ENCODE results near the gene KCNV2.

DNA sequence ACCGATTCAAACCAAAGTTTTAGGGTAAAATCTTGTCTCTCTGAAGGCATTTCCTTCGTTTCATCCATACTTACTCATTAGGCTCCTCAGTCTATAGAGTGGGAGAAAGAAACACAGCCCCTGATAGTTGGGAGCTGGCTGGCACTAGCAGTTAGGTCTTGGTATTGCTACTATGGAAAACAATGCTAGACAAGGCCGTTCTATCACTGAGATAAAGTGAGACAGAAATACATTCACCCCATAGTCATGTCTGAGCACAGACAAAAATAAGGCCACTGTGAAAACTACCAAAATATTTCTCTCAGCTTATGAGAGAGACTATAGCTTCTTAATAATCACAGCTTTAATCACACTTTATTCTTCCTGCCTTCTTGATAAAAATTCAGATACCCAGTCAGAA, 28.7 kb upstream of the KCNV2 start:
- TF ChIP-seq, protein P1, sequence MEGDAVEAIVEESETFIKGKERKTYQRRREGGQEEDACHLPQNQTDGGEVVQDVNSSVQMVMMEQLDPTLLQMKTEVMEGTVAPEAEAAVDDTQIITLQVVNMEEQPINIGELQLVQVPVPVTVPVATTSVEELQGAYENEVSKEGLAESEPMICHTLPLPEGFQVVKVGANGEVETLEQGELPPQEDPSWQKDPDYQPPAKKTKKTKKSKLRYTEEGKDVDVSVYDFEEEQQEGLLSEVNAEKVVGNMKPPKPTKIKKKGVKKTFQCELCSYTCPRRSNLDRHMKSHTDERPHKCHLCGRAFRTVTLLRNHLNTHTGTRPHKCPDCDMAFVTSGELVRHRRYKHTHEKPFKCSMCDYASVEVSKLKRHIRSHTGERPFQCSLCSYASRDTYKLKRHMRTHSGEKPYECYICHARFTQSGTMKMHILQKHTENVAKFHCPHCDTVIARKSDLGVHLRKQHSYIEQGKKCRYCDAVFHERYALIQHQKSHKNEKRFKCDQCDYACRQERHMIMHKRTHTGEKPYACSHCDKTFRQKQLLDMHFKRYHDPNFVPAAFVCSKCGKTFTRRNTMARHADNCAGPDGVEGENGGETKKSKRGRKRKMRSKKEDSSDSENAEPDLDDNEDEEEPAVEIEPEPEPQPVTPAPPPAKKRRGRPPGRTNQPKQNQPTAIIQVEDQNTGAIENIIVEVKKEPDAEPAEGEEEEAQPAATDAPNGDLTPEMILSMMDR (IDR thresholded peaks at IDR 0.05), result no peak
- TF ChIP-seq POLR2A (IDR thresholded peaks at IDR 0.05), result no peak
